PFSK-1 (cell line): Measurements from ENCODE around the gene ANKRD61. TPM values are rescaled to one million over a fixed set of nuclear protein-coding genes. Genes with fewer than 3 reads are reported as not detected.

Experiments
- FOXP2 ChIP-seq: optimal IDR thresholded peaks from 2 replicates; pipeline ENCODE3; 2011; ENCODE audit warnings: borderline replicate concordance, control low read depth, inconsistent platforms; ENCODE audit not compliant: insufficient read depth; ENCODE audit errors: extremely low read length, extremely low read depth
- POLR2AphosphoS5 ChIP-seq: IDR thresholded peaks from 2 replicates; pipeline ENCODE4 v1.6.1; 2012; ENCODE audit warnings: low read depth, mild to moderate bottlenecking, control low read depth, low read length, moderate library complexity
- REST ChIP-seq, 2 experiments: IDR thresholded peaks; 2 replicates each; pipeline versions ENCODE4 v1.6.1 to v1.8.0; 2011 to 2012; ENCODE audit warnings: low read depth in 2 of 2, low read length in 2 of 2, control low read depth in 1 of 2, inconsistent platforms in 1 of 2, mild to moderate bottlenecking in 1 of 2, moderate library complexity in 1 of 2; ENCODE audit not compliant: insufficient read depth in 1 of 2
- SIN3A ChIP-seq: IDR thresholded peaks from 2 replicates; pipeline ENCODE4 v1.6.1; 2012; ENCODE audit warnings: mild to moderate bottlenecking, low read length, moderate library complexity, borderline replicate concordance; ENCODE audit not compliant: insufficient read depth
- TAF1 ChIP-seq: IDR thresholded peaks from 2 replicates; pipeline ENCODE4 v1.6.1; 2012; ENCODE audit warnings: low read length, control low read depth, borderline replicate concordance; ENCODE audit not compliant: insufficient read depth
- polyA plus RNA-seq: library from polyadenylated mRNA; unstranded; fragments of >200 nt; gene quantifications from one replicate; pipeline ENCODE4 v1.2.1, GENCODE V29; 2012; ENCODE audit warnings: low read depth, missing spikeins; ENCODE audit not compliant: insufficient read length

ANKRD61 gene
- polyA plus RNA-seq = 1.0 TPM

GRCh38 chr7:6030988-6031387, at the start of gene ANKRD61:
Gene ANKRD61, plus strand, starts transcription at chr7:6031376. Its CDS starts 0 bp downstream, at chr7:6031376.
- TF ChIP-seq SIN3A (no peak), FOXP2 (no peak), POLR2AphosphoS5 (no peak), TAF1 (no peak), REST (IDR thresholded peaks at IDR 0.05; ENCODE audit: insufficient read depth in 1 of 2, low read depth in 2 of 2, low read length in 2 of 2) (no peak)

GRCh38 chr7:5997210-5997808, 33.9 kb upstream of the ANKRD61 start:
- no peak for TF ChIP-seq SIN3A
- no peak for TF ChIP-seq REST (IDR thresholded peaks at IDR 0.05; ENCODE audit: insufficient read depth in 1 of 2, low read depth in 2 of 2, low read length in 2 of 2)
- no peak for TF ChIP-seq FOXP2
- no peak for TF ChIP-seq TAF1
- TF ChIP-seq POLR2AphosphoS5 = no peak

- no peak for TF ChIP-seq TAF1
- TF ChIP-seq REST (IDR thresholded peaks at IDR 0.05; ENCODE audit: insufficient read depth in 1 of 2, low read depth in 2 of 2, low read length in 2 of 2) = no peak
These were observed 23.8 kb upstream of the ANKRD61 start for GRCh38 chr7:6007386-6007785.

- TF ChIP-seq TAF1 (peak; percentile 92), SIN3A (no peak), REST (IDR thresholded peaks at IDR 0.05; ENCODE audit: insufficient read depth in 1 of 2, low read depth in 2 of 2, low read length in 2 of 2) (peak; percentile 31 to 50; a peak in 1 of 4 replicates), POLR2AphosphoS5 (peak; percentile 86), FOXP2 (no peak)
These were observed 22.2 kb upstream of the ANKRD61 start, which contains the start of the genes AIMP2 and PMS2 for GRCh38 chr7:6008668-6009611. Gene AIMP2, plus strand, starts transcription at chr7:6009272. Its CDS starts 92 bp downstream, at chr7:6009364. Gene PMS2, minus strand, starts transcription at chr7:6009049. Its CDS starts 30 bp downstream, at chr7:6009019.
